Measurements from ENCODE around the gene CSF2RB.

DNA sequence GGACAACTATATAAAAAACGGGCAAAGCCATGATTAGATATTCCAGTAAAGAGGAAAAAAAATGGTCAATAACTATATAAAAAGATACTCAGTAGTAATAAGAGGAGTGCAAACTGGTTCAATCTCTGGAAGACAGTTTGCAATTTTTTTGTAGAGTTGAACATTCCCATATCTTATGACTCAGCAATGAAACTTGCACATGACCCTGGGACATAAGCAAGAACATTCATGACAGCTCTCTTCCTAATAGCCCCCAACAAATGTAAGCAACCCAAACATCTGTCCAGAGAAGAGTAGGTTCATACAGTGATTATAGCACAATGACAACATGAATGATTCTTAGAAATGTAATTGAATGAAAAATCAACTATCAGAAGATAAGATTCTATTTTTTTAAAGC lies 21.8 kb upstream of the CSF2RB start:
- no peak for TF ChIP-seq POLR2A (IDR thresholded peaks at IDR 0.05; ENCODE audit: low read depth, low read length)
- TF ChIP-seq EZH2 (IDR thresholded peaks at IDR 0.05; ENCODE audit: borderline replicate concordance, low read depth, low read length, severe bottlenecking): no peak
- TF ChIP-seq, protein P1, sequence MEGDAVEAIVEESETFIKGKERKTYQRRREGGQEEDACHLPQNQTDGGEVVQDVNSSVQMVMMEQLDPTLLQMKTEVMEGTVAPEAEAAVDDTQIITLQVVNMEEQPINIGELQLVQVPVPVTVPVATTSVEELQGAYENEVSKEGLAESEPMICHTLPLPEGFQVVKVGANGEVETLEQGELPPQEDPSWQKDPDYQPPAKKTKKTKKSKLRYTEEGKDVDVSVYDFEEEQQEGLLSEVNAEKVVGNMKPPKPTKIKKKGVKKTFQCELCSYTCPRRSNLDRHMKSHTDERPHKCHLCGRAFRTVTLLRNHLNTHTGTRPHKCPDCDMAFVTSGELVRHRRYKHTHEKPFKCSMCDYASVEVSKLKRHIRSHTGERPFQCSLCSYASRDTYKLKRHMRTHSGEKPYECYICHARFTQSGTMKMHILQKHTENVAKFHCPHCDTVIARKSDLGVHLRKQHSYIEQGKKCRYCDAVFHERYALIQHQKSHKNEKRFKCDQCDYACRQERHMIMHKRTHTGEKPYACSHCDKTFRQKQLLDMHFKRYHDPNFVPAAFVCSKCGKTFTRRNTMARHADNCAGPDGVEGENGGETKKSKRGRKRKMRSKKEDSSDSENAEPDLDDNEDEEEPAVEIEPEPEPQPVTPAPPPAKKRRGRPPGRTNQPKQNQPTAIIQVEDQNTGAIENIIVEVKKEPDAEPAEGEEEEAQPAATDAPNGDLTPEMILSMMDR (IDR thresholded peaks at IDR 0.05; ENCODE audit: extremely low read depth in 1 of 2, insufficient read depth in 1 of 2, low read depth in 1 of 2, low read length in 2 of 2): no peak
- TF ChIP-seq, protein P2, sequence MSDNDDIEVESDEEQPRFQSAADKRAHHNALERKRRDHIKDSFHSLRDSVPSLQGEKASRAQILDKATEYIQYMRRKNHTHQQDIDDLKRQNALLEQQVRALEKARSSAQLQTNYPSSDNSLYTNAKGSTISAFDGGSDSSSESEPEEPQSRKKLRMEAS (IDR thresholded peaks at IDR 0.05; ENCODE audit: insufficient read depth, insufficient read length): no peak
- no peak for TF ChIP-seq GATA2 (IDR thresholded peaks at IDR 0.05; ENCODE audit: insufficient read depth, insufficient read length, low read depth, low read length)
- no peak for TF ChIP-seq POLR2AphosphoS5 (IDR thresholded peaks at IDR 0.05; ENCODE audit: insufficient read depth, low read depth, low read length)
- no peak for TF ChIP-seq FOS (IDR thresholded peaks at IDR 0.05; ENCODE audit: borderline replicate concordance, insufficient read depth, low read length)
- no peak for TF ChIP-seq MYC (IDR thresholded peaks at IDR 0.05; ENCODE audit: low read depth, low read length)
